HepG2 (cell line): ENCODE results near the gene NFATC4. TPM values are rescaled to one million over a fixed set of nuclear protein-coding genes. Genes with fewer than 3 reads are reported as not detected.

Source experiments
- CBX5 ChIP-seq: sonication (generic); formaldehyde crosslinking; IDR thresholded peaks from 2 replicates; pipeline ENCODE4 v1.4.0; 2020; ENCODE audit warnings: missing genetic modification reagents, borderline replicate concordance
- DPF2 ChIP-seq: sonication (generic); formaldehyde crosslinking; IDR thresholded peaks from 2 replicates; pipeline ENCODE4 v1.4.0; 2020; ENCODE audit warnings: mild to moderate bottlenecking, low read depth, missing genetic modification reagents, borderline replicate concordance
- JUND ChIP-seq: sonication (generic); formaldehyde crosslinking; IDR thresholded peaks from 2 replicates; pipeline ENCODE4 v1.8.0; 2022; ENCODE audit warnings: mild to moderate bottlenecking, missing genetic modification reagents
- MEF2D ChIP-seq: sonication (generic); formaldehyde crosslinking; IDR thresholded peaks from 2 replicates; pipeline ENCODE4 v1.5.1; 2020; ENCODE audit warnings: mild to moderate bottlenecking, missing genetic modification reagents
- MXI1 ChIP-seq: IDR thresholded peaks from 3 replicates; pipeline ENCODE4 v1.6.1; 2012; ENCODE audit warnings: low read depth, low read length, inconsistent platforms, borderline replicate concordance
- PAXIP1 ChIP-seq: sonication (generic); formaldehyde crosslinking; conservative IDR thresholded peaks from 2 replicates; pipeline ENCODE4 v1.4.0; 2020; ENCODE audit warnings: mild to moderate bottlenecking, missing genetic modification reagents, moderate library complexity
- PHF8 ChIP-seq: sonication (generic); formaldehyde crosslinking; IDR thresholded peaks from 2 replicates; pipeline ENCODE4 v1.5.0; 2020; ENCODE audit warnings: missing genetic modification reagents
- RCOR2 ChIP-seq: IDR thresholded peaks from 2 replicates; pipeline ENCODE4 v1.6.1; 2016; ENCODE audit warnings: missing biosample characterization, missing genetic modification reagents
- SNAPC2 ChIP-seq: sonication (generic); formaldehyde crosslinking; IDR thresholded peaks from 2 replicates; pipeline ENCODE4 v1.8.1; 2022; ENCODE audit warnings: mild to moderate bottlenecking, missing genetic modification reagents
- SP5 ChIP-seq: IDR thresholded peaks from 2 replicates; pipeline ENCODE4 v1.6.1; 2016; ENCODE audit warnings: low read depth, borderline replicate concordance
- TBX2 ChIP-seq: sonication (generic); formaldehyde crosslinking; IDR thresholded peaks from 2 replicates; pipeline ENCODE4 v1.5.0; 2020; ENCODE audit warnings: missing genetic modification reagents, mild to moderate bottlenecking, borderline replicate concordance
- TEAD3 ChIP-seq: optimal IDR thresholded peaks from 2 replicates; pipeline ENCODE3; 2016; ENCODE audit warnings: borderline replicate concordance
- ZBTB46 ChIP-seq: sonication (generic); formaldehyde crosslinking; IDR thresholded peaks from 2 replicates; pipeline ENCODE4 v1.4.0; 2020; ENCODE audit warnings: mild to moderate bottlenecking, missing genetic modification reagents, borderline replicate concordance
- ZNF383 ChIP-seq: sonication (generic); formaldehyde crosslinking; IDR thresholded peaks from 2 replicates; pipeline ENCODE4 v1.4.0; 2020; ENCODE audit warnings: missing genetic modification reagents, mild to moderate bottlenecking, borderline replicate concordance
- ZNF543 ChIP-seq: sonication (generic); formaldehyde crosslinking; IDR thresholded peaks from 2 replicates; pipeline ENCODE4 v1.4.0; 2020; ENCODE audit warnings: mild to moderate bottlenecking, missing genetic modification reagents
- ZNF567 ChIP-seq: sonication (generic); formaldehyde crosslinking; IDR thresholded peaks from 2 replicates; pipeline ENCODE4 v1.8.1; 2023; ENCODE audit warnings: mild to moderate bottlenecking, missing genetic modification reagents, borderline replicate concordance
- ZNF580 ChIP-seq: IDR thresholded peaks from 2 replicates; pipeline ENCODE4 v1.6.1; 2016; ENCODE audit warnings: low read depth, borderline replicate concordance
- ZNF609 ChIP-seq: sonication (generic); formaldehyde crosslinking; IDR thresholded peaks from 2 replicates; pipeline ENCODE4 v1.4.0; 2020; ENCODE audit warnings: mild to moderate bottlenecking, missing genetic modification reagents, borderline replicate concordance
- ZNF7 ChIP-seq: IDR thresholded peaks from 2 replicates; pipeline ENCODE4 v1.6.1; 2016; ENCODE audit warnings: missing biosample characterization, missing genetic modification reagents
- polyA plus RNA-seq, 8 experiments: library from polyadenylated mRNA; depleted of rRNA in 3 of 8; stranded (reverse) in 7 of 8; unstranded in 1 of 8; fragments of >200 nt; fragmentation: Illumina TruSeq in 4 of 8; extraction: Trizol in 4 of 8; gene quantifications; 2 replicates each; pipeline versions ENCODE4 v1.2.1 to v1.2.3, GENCODE V29; 2011 to 2016; ENCODE audit warnings: low read depth in 4 of 8, missing spikeins in 1 of 8, mixed read lengths in 1 of 8; ENCODE audit not compliant: insufficient read depth in 1 of 8
- total RNA-seq, 5 experiments: library from RNA; depleted of rRNA; stranded (reverse); fragments of >200 nt; fragmentation: Illumina TruSeq; extraction: Trizol; gene quantifications; 2 replicates each; pipeline ENCODE4 v1.2.3, GENCODE V29; 2016; ENCODE audit warnings: low read depth in 1 of 5

NFATC4 gene
- total and polyA plus RNA-seq, 2 of the 13 experiments (the other 11 are each of a cell fraction or from before 2014, with no cell fraction given), result 0.04 to 0.15 TPM

GRCh38 chr14:24426912-24427536, 59.0 kb downstream of the NFATC4 start (continued):
- TF ChIP-seq MEF2D (CRISPR knock-in tag) (peak; percentile 34; the same call in 1 of the 2 replicates), ZNF383 (CRISPR knock-in tag) (0 out of 2 replicates have a peak, but pooled peaks have one; percentile 26), MXI1 (peak; percentile 25; the same call in 1 of the 3 replicates), DPF2 (peak; percentile 65), CBX5 (peak; percentile 44; the same call in 1 of the 2 replicates), PAXIP1 (CRISPR knock-in tag) (peak; percentile 97), ZBTB46 (0 out of 2 replicates have a peak, but pooled peaks have one; percentile 81), ZNF609 (CRISPR knock-in tag) (peak; percentile 83; the same call in 1 of the 2 replicates), ZNF580 (CRISPR knock-in tag) (peak; percentile 45; the same call in 1 of the 2 replicates), TBX2 (CRISPR knock-in tag) (peak; percentile 86), TEAD3 (peak; percentile 66), ZNF567 (CRISPR knock-in tag) (peak; percentile 93; the same call in 1 of the 2 replicates), ZNF543 (peak; percentile 79), RCOR2 (CRISPR knock-in tag) (peak; percentile 85), PHF8 (CRISPR knock-in tag) (no peak; the same call in 1 of the 2 replicates), SP5 (CRISPR knock-in tag) (peak; percentile 74), JUND (CRISPR knock-in tag) (no peak), SNAPC2 (no peak; the same call in 1 of the 2 replicates), ZNF7 (no peak)
